H9 (cell line): ENCODE results near the gene SLC38A3. TPM values are rescaled to one million over a fixed set of nuclear protein-coding genes. Genes with fewer than 3 reads are reported as not detected.
"Not testable (repeated sequence)": the region's sequence is repeated elsewhere in the genome, so short reads cannot be mapped to it uniquely, and the experiment has no call there.

Experiments used
- DNase-seq: peaks from one replicate; pipeline ENCODE4 v3.0.0-alpha.2; 2017
- H2AFZ ChIP-seq: one replicate; pipeline ENCODE4 v1.6.1; 2013; ENCODE audit warnings: mild to moderate bottlenecking, low read length, control low read depth, moderate library complexity
- H2AK5ac ChIP-seq: 2 replicates; pipeline ENCODE4 v1.6.1; 2013; ENCODE audit warnings: low read length, control low read depth, mixed read lengths; ENCODE audit not compliant: insufficient read length
- H2BK120ac ChIP-seq: one replicate; pipeline ENCODE4 v1.6.1; 2013; ENCODE audit warnings: low read depth, mild to moderate bottlenecking, low read length, control low read depth, inconsistent platforms; ENCODE audit not compliant: poor library complexity, severe bottlenecking
- H2BK12ac ChIP-seq: 2 replicates; pipeline ENCODE4 v1.6.1; 2013; ENCODE audit warnings: low read length, control low read depth, mixed read lengths, low read depth; ENCODE audit not compliant: insufficient read length
- H2BK15ac ChIP-seq: 2 replicates; pipeline ENCODE4 v1.6.1; 2013; ENCODE audit warnings: low read depth, low read length, control low read depth
- H2BK20ac ChIP-seq: one replicate; pipeline ENCODE4 v1.6.1; 2013; ENCODE audit warnings: low read depth, mild to moderate bottlenecking, low read length, control low read depth, inconsistent platforms; ENCODE audit not compliant: poor library complexity, severe bottlenecking
- H2BK5ac ChIP-seq: 2 replicates; pipeline ENCODE4 v1.6.1; 2013; ENCODE audit warnings: low read length, control low read depth, mixed read lengths; ENCODE audit not compliant: insufficient read length
- H3K14ac ChIP-seq: 2 replicates; pipeline ENCODE4 v1.6.1; 2013; ENCODE audit warnings: low read length, control low read depth; ENCODE audit not compliant: insufficient read depth
- H3K18ac ChIP-seq: 2 replicates; pipeline ENCODE4 v1.6.1; 2013; ENCODE audit warnings: low read depth, mild to moderate bottlenecking, mixed read lengths, low read length, control low read depth; ENCODE audit not compliant: insufficient read length
- H3K23ac ChIP-seq: 2 replicates; pipeline ENCODE4 v1.6.1; 2013; ENCODE audit warnings: low read length, control low read depth, mixed read lengths, low read depth; ENCODE audit not compliant: insufficient read length
- H3K23me2 ChIP-seq: 2 replicates; pipeline ENCODE4 v1.6.1; 2013; ENCODE audit warnings: low read depth, mild to moderate bottlenecking, mixed read lengths, low read length, control low read depth; ENCODE audit not compliant: insufficient read length, poor library complexity, severe bottlenecking
- H3K27ac ChIP-seq: 2 replicates; pipeline ENCODE4 v1.5.1; 2013; ENCODE audit warnings: low read length, control low read depth, mixed read lengths, low read depth; ENCODE audit not compliant: insufficient read length
- H3K27me3 ChIP-seq: 2 replicates; pipeline ENCODE4 v1.6.1; 2013; ENCODE audit warnings: low read length, control low read depth, inconsistent platforms; ENCODE audit not compliant: insufficient read depth
- H3K4ac ChIP-seq: 2 replicates; pipeline ENCODE4 v1.6.1; 2013; ENCODE audit warnings: low read depth, mild to moderate bottlenecking, control low read depth, inconsistent platforms, low read length, moderate library complexity
- H3K4me1 ChIP-seq: 2 replicates; pipeline ENCODE4 v1.6.1; 2013; ENCODE audit warnings: low read length, control low read depth, inconsistent platforms; ENCODE audit not compliant: insufficient read depth
- H3K4me2 ChIP-seq: 2 replicates; pipeline ENCODE4 v1.6.1; 2013; ENCODE audit warnings: low read length, control low read depth, mixed read lengths; ENCODE audit not compliant: insufficient read length, insufficient read depth
- H3K56ac ChIP-seq: 2 replicates; pipeline ENCODE4 v1.6.1; 2013; ENCODE audit warnings: low read depth, mild to moderate bottlenecking, mixed read lengths, low read length, control low read depth; ENCODE audit not compliant: insufficient read length
- H3K79me1 ChIP-seq: 2 replicates; pipeline ENCODE4 v1.6.1; 2013; ENCODE audit warnings: low read depth, mild to moderate bottlenecking, moderate library complexity, low read length, control low read depth, inconsistent platforms; ENCODE audit not compliant: insufficient read depth, poor library complexity, severe bottlenecking
- H3K79me2 ChIP-seq: 2 replicates; pipeline ENCODE4 v1.6.1; 2013; ENCODE audit warnings: low read length, control low read depth, inconsistent platforms; ENCODE audit not compliant: insufficient read depth
- H3K9ac ChIP-seq: 2 replicates; pipeline ENCODE4 v1.6.1; 2013; ENCODE audit warnings: low read length, control low read depth, mixed read lengths; ENCODE audit not compliant: insufficient read length; ENCODE audit errors: extremely low read depth
- H3K9me3 ChIP-seq: one replicate; pipeline ENCODE4 v1.6.1; 2013; ENCODE audit warnings: low read depth, low read length, inconsistent platforms; ENCODE audit not compliant: control insufficient read depth
- H3T11ph ChIP-seq: one replicate; pipeline ENCODE4 v1.6.1; 2013; ENCODE audit warnings: mild to moderate bottlenecking, low read length, control low read depth, inconsistent platforms
- H4K20me1 ChIP-seq: one replicate; pipeline ENCODE4 v1.6.1; 2013; ENCODE audit not compliant: control insufficient read depth, insufficient read length, insufficient read depth
- H4K5ac ChIP-seq: 2 replicates; pipeline ENCODE4 v1.6.1; 2013; ENCODE audit warnings: low read depth, mild to moderate bottlenecking, mixed read lengths, low read length, control low read depth; ENCODE audit not compliant: insufficient read length
- H4K8ac ChIP-seq: replicated peaks from 2 replicates; pipeline ENCODE4 v1.6.1; 2013; ENCODE audit warnings: low read length, control low read depth, mixed read lengths, low read depth; ENCODE audit not compliant: insufficient read length
- H4K91ac ChIP-seq: 2 replicates; pipeline ENCODE4 v1.6.1; 2013; ENCODE audit warnings: low read depth, mild to moderate bottlenecking, moderate library complexity, mixed read lengths, low read length, control low read depth; ENCODE audit not compliant: insufficient read length
- H3K27ac Mint-ChIP-seq, 3 experiments: 2 replicates in 2 of 3; 3 replicates in 1 of 3; pipeline ENCODE4 v1.8.0; 2020 to 2021; ENCODE audit warnings: mixed read lengths in 3 of 3, mild to moderate bottlenecking in 1 of 3, moderate library complexity in 1 of 3
- H3K27me3 Mint-ChIP-seq: 2 replicates; pipeline ENCODE4 v1.8.0; 2021; ENCODE audit warnings: low read depth, mild to moderate bottlenecking, moderate library complexity, mixed read lengths
- H3K36me3 Mint-ChIP-seq, 3 experiments: 2 replicates in 2 of 3; 3 replicates in 1 of 3; pipeline ENCODE4 v1.8.0; 2020 to 2021; ENCODE audit warnings: low read depth in 3 of 3, mixed read lengths in 3 of 3; ENCODE audit not compliant: insufficient read depth in 1 of 3
- H3K4me1 Mint-ChIP-seq, 2 experiments: 2 replicates each; pipeline ENCODE4 v1.8.0; 2020; ENCODE audit warnings: mixed read lengths in 2 of 2
- H3K4me3 Mint-ChIP-seq, 2 experiments: 2 replicates in 1 of 2; 3 replicates in 1 of 2; pipeline ENCODE4 v1.8.0; 2020 to 2021; ENCODE audit warnings: mild to moderate bottlenecking in 2 of 2, mixed read lengths in 2 of 2, moderate library complexity in 1 of 2
- H3K9me3 Mint-ChIP-seq, 2 experiments: 2 replicates in 1 of 2; 3 replicates in 1 of 2; pipeline ENCODE4 v1.8.0; 2020; ENCODE audit warnings: mild to moderate bottlenecking in 2 of 2, mixed read lengths in 2 of 2, moderate library complexity in 1 of 2
- CTCF ChIP-seq: fragments of 200-600 bp; sonication (generic); conservative IDR thresholded peaks from 3 replicates; pipeline ENCODE4 v1.8.0; 2021; ENCODE audit warnings: antibody characterized with exemption, mild to moderate bottlenecking
- WGBS: extraction: QIAGEN DNeasy Blood & Tissue Kit; methylation state at CpG from one replicate; pipeline ENCODE4 v1.1.7; 2013; ENCODE audit warnings: missing lambda C conversion rate, low lambda C conversion rate, mixed read lengths; ENCODE audit not compliant: insufficient read length; ENCODE audit errors: extremely low coverage; 5-methylcytosine and 5-hydroxymethylcytosine counted together
- total RNA-seq: library from RNA; stranded (reverse); gene quantifications from 2 replicates; pipeline ENCODE4 v1.2.1, GENCODE V29; 2021

SLC38A3 gene
- total RNA-seq, 1 experiment from 2014 or later: 1.4 TPM

- WGBS: no CpG with 5 or more reads among the region's 2 CpGs
- H3K4me1 ChIP-seq: peaks cover 3% of the 10 kb centered on the region; the same call in 1 of the 2 replicates
- no peak overlapping the region for H2BK12ac ChIP-seq
- TF ChIP-seq CTCF: no peak
- no peak overlapping the region for H2BK15ac ChIP-seq
- no peak overlapping the region for H3K4me2 ChIP-seq
- H3K27me3 Mint-ChIP-seq: peaks cover 1% of the 10 kb centered on the region; the same call in 1 of the 2 replicates
- H3K4me3 Mint-ChIP-seq: no peak overlapping the region; a peak in 1 of 5 replicates
- H2BK120ac ChIP-seq: no peak overlapping the region
- H3T11ph ChIP-seq: no peak overlapping the region
- no peak overlapping the region for H4K8ac ChIP-seq
- peak overlapping the region in 2 of 3 experiments; percentile 73 to 93; a peak in 5 of 7 replicates for H3K27ac Mint-ChIP-seq
- no peak overlapping the region for H2AFZ ChIP-seq
- H3K23ac ChIP-seq: no peak overlapping the region
- no peak overlapping the region for H3K4ac ChIP-seq
- H3K9me3 ChIP-seq: no peaks in the 10 kb centered on the region
- H2BK5ac ChIP-seq: no peak overlapping the region
- peaks cover 33 to 62% of the 10 kb centered on the region in 2 experiments for H3K4me1 Mint-ChIP-seq
- H2AK5ac ChIP-seq: no peak overlapping the region
- H3K14ac ChIP-seq: no peak overlapping the region
- no peaks in the 10 kb centered on the region for H4K20me1 ChIP-seq
- H3K36me3 Mint-ChIP-seq: peaks cover 12 to 24% (median 24%) of the 10 kb centered on the region in 3 experiments; a peak in 6 of 7 replicates
- H3K9ac ChIP-seq: no peak overlapping the region
- no peak overlapping the region for H3K56ac ChIP-seq
- H3K79me1 ChIP-seq: no peaks in the 10 kb centered on the region
- no peaks in the 10 kb centered on the region for H3K79me2 ChIP-seq
- H4K5ac ChIP-seq: no peak overlapping the region
- no peak overlapping the region for H4K91ac ChIP-seq
- H3K18ac ChIP-seq: no peak overlapping the region
- H3K27ac ChIP-seq: no peak overlapping the region
- H3K23me2 ChIP-seq: no peaks in the 10 kb centered on the region
- no peaks in the 10 kb centered on the region for H3K9me3 Mint-ChIP-seq
- H2BK20ac ChIP-seq: no peak overlapping the region
- DNase-seq: no peak
- no peaks in the 10 kb centered on the region for H3K27me3 ChIP-seq
Measured at GRCh38 chr3:50261505-50261904, 56.4 kb downstream of the SLC38A3 start.

DNA sequence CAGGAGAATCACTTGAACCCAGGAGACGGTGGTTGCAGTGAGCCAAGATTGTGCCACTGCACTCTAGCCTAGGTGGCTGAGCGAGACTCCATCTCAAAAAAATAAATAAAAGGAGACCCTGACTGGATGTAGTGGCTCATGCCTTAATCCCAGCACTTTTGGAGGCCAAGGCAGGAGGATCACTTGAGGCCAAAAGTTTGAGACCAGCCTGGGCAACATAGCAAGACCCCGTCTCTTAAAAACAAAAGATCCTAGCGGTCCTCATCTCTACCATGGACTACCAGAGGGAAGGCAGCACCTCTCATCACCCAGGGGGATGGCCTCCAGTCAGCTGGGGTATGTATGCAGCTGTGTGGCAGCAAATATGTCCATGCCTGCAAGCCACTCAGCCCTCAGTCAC is 57.1 kb downstream of the SLC38A3 start:
- H3K27me3 Mint-ChIP-seq, H2BK120ac ChIP-seq, H2BK20ac ChIP-seq, H4K91ac ChIP-seq, H3K4me2 ChIP-seq, H2BK12ac ChIP-seq, H3K23ac ChIP-seq, H3K56ac ChIP-seq, H3K27me3 ChIP-seq, H2AK5ac ChIP-seq, H4K20me1 ChIP-seq, H4K8ac ChIP-seq, H3K18ac ChIP-seq, H3K4me1 ChIP-seq, H3K9me3 ChIP-seq, H3K27ac ChIP-seq, H4K5ac ChIP-seq, H3T11ph ChIP-seq, H3K79me2 ChIP-seq, H3K27ac Mint-ChIP-seq, H3K4me3 Mint-ChIP-seq, H3K9me3 Mint-ChIP-seq, H3K4ac ChIP-seq, H3K79me1 ChIP-seq, H3K14ac ChIP-seq, DNase-seq, H2BK15ac ChIP-seq, H3K9ac ChIP-seq, H3K23me2 ChIP-seq, H2BK5ac ChIP-seq, H2AFZ ChIP-seq: not testable (repeated sequence)
- Mint-ChIP-seq H3K4me1 (peaks cover 38 to 69% of the 10 kb centered on the region in 2 experiments), H3K36me3 (peaks cover 7 to 19% (median 17%) of the 10 kb centered on the region in 3 experiments; a peak in 6 of 7 replicates)
- WGBS: no CpG with 5 or more reads among the region's 4 CpGs
